HUDEP-2 (cell line): ENCODE results near the gene POU4F1.

Source experiments
- DNase-seq, 76 experiments: peaks; one replicate each; lab custom pipeline; 2025; ENCODE audit not compliant: unreplicated experiment in 76 of 76; lab: John Stamatoyannopoulos, UW

Gene POU4F1

GRCh38 chr13:78607409-78608251, 4.3 kb upstream of the POU4F1 start:
- no peak for DNase-seq

GRCh38 chr13:78606471-78607408, 3.4 kb upstream of the POU4F1 start:
- no peak for DNase-seq

GRCh38 chr13:78604782-78605611, 1.6 kb upstream of the POU4F1 start:
- peak in 2 of 76 experiments; percentile 15 to 19 for DNase-seq

GRCh38 chr13:78602561-78603239, 652 bp downstream of the POU4F1 start:
- DNase-seq: peak in 16 of 76 experiments; percentile 6 to 37 (median 20)

- DNase-seq: no peak
Measured at GRCh38 chr13:78601874-78602560, 1.3 kb downstream of the POU4F1 start.

- peak in 4 of 76 experiments; percentile 4 to 8 (median 8) for DNase-seq
Measured at GRCh38 chr13:78601124-78601873, 2.1 kb downstream of the POU4F1 start.

- DNase-seq: no peak
Measured at GRCh38 chr13:78600280-78600883, 3.0 kb downstream of the POU4F1 start.

GRCh38 chr13:78599645-78600279, 3.6 kb downstream of the POU4F1 start:
- no peak for DNase-seq

- DNase-seq: no peak
Measured at GRCh38 chr13:78598966-78599644, 4.2 kb downstream of the POU4F1 start.

- no peak for DNase-seq
Measured at GRCh38 chr13:78598116-78598781, 5.1 kb downstream of the POU4F1 start.

- DNase-seq: no peak
Measured at GRCh38 chr13:78597602-78597932, 5.8 kb downstream of the POU4F1 start.

GRCh38 chr13:78596736-78597601, 6.4 kb downstream of the POU4F1 start:
- DNase-seq: peak in 1 of 76 experiments; percentile 26

- DNase-seq: peak in 4 of 76 experiments; percentile 34 to 51 (median 42)
Measured at GRCh38 chr13:78596399-78596735, 7.0 kb downstream of the POU4F1 start.

GRCh38 chr13:78595495-78596398, 7.6 kb downstream of the POU4F1 start:
- DNase-seq: peak in 11 of 76 experiments; percentile 17 to 72 (median 39)

- DNase-seq: no peak
Measured at GRCh38 chr13:78594456-78594975, 8.8 kb downstream of the POU4F1 start.
